Breast epithelium (tissue), 3 donors: ENCODE data around the gene ACACB.

ENCODE experiments used
- CTCF ChIP-seq, 3 donors: fragments of 450-650 bp; IDR thresholded peaks; one replicate each; pipeline ENCODE4 v1.5.1; 2016 to 2017; ENCODE audit warnings: antibody characterized with exemption in 3 of 3, mild to moderate bottlenecking in 3 of 3, moderate library complexity in 3 of 3
- POLR2A ChIP-seq: fragments of 450-650 bp; IDR thresholded peaks from one replicate; pipeline ENCODE4 v1.6.1; 2016; ENCODE audit warnings: antibody characterized with exemption, mild to moderate bottlenecking, moderate library complexity

DNA sequence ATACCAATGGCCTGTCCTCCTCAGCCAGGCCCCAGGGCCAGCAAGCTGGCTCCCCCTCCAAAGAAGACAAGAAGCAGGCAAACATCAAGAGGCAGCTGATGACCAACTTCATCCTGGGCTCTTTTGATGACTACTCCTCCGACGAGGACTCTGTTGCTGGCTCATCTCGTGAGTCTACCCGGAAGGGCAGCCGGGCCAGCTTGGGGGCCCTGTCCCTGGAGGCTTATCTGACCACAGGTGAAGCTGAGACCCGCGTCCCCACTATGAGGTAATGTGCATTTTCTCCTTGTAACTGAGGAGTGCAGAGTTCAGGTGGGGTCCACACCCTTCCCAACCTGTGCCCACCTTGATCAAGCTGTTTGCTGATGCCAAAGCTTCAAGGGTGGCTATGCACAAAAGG, 23.4 kb downstream of the ACACB start:
- TF ChIP-seq CTCF (IDR thresholded peaks at IDR 0.05) (no peak), POLR2A (no peak)
